ENCODE data around the gene PABPN1.

PABPN1 gene

DNA sequence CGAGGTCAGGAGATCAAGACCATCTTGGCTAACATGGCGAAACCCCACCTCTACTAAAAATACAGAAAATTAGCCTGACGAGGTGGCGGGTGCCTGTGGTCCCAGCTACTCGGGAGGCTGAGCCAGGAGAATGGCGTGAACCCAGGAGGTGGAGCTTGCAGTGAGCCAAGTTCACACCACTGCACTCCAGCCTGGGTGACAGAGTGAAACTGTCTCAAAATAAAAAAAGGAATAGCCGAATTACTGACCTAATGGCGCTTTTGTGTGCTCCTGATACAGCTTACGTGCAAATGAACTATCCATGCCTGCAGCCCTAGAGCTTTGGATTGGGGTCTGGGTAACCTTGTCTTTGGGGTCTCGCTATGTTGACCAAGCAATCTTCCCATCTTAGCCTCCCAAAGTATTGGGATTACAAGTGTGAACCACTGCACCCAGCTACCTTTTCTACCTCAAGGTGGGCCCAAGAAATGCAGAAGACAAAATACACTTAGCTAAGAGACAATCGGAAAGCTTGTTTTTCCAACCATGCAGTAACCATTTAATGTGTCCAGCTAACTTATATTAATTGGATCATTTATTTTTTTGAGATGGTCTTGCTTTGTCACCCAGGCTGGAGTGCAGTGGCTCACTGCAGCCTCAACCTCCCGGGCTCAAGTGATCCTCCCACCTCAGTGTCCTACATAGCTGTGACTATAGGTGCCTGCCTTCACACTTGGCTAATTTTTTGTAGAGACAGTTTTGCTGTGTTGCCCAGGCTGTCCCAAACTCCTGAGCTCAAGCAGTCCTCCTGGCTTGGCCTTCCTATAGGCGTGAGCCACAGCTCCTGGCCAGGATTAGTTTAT, 5.5 kb downstream of the PABPN1 start:
- DNase-seq (ENCODE audit: low spot score): no peak

DNA sequence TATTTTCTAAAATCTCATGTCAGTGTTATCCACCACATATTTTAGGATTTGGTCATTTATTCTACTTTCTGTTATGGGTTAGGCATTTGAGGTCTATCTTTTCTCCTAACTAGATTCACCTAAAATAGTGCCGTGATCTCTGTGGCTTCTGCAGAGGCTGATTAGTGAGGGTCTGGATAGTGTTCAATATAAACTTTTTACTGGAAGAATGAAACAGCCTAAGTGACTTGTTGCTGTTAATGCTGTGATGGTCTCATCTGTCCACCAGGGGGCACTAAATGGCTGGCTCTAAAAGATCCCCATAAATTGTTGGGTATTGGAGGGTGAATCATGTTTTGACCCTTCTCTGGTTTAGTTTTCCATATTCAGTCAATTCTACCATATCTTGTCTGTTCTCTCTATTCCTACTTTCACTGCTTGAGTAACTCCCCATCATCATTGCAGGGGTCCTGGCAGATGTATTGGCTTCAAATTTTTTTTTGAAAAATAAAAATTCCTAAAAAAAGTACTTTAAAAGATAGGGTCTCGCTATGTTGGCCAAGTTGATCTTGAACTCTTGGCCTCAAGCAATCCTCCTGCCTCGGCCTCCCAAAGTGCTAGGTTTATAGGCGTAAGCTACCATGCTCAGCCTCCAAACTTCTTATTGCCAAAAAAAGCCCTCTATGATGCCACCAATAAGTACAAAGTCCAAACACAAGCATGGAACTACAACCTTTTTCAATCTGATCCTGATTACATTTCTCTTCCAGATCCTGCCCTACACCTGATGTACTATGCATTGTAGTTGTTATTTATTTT, 6.9 kb downstream of the PABPN1 start:
- DNase-seq (ENCODE audit: low spot score): peak; percentile 85

DNA sequence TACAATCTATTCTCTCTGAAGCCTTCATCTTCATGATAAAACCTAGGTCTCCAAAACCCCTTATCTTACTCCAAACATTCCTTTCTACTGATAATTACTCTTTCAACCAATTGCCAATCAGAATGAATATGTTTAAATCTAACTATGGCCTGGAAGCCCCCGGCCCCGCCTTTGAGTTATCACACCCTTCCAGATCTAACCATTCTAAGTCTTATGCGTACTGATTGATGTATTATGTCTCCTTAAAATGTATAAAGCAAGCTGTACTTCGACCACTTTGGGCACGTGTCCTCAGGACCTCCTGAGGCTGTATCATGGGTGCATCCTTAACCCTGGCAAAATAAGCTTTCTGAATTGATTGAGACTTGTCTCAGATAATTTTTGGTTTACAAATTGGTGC, 14.4 kb downstream of the PABPN1 start:
- DNase-seq (ENCODE audit: low spot score): no peak

- no peak for DNase-seq (ENCODE audit: low spot score)
These were observed 18.4 kb downstream of the PABPN1 start for GRCh38 chr14:23339506-23340268.

- no peak for DNase-seq (ENCODE audit: low spot score)
These were observed 23.2 kb downstream of the PABPN1 start for GRCh38 chr14:23344481-23344880.

- no peak for DNase-seq (ENCODE audit: low spot score)
These were observed 24.9 kb downstream of the PABPN1 start for GRCh38 chr14:23345987-23346692.

DNA sequence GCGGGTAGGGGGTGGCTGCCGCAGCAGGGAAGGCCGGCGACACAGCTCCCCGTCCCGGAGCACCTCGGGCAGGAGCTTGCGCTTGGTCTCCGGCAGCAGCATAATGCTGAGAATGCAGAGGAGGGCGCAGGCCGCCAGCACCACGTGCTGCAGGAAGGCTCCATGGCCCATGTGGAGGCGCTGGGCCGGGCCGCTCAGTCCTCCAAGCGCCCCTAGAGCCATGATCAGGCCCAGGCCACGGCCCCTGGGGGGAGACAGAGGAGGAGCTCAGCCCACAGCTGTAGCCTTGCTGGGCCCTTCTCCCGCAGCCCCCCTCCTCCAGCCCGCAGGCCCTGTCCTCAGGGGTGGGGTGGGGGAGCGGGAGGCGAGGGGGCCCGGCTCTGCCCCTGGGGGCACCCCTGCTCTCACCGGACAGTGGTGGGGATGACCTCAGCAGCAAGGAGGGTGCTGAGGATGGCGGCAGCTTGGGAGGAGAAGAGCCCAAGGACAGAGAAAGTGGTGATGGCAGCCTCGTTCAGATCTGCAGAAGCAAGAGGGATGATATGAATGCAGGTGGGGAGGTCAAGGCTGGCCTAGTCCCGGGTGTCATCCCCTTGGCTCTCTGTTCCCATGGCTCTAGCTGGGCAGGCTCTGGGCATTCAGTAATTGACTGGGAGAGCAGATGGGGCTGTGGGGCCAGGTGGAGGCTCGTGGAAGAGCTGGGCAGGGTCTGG, 25.6 kb downstream of the PABPN1 start:
- no peak for DNase-seq (ENCODE audit: low spot score)

- DNase-seq (ENCODE audit: low spot score): no peak
These were observed 26.4 kb downstream of the PABPN1 start for GRCh38 chr14:23347406-23348296.

GRCh38 chr14:23348297-23348655, 27.0 kb downstream of the PABPN1 start:
- no peak for DNase-seq (ENCODE audit: low spot score)

- DNase-seq (ENCODE audit: low spot score): no peak
These were observed 28.0 kb downstream of the PABPN1 start for GRCh38 chr14:23349156-23349845.

- no peak for DNase-seq (ENCODE audit: low spot score)
These were observed 30.6 kb downstream of the PABPN1 start for GRCh38 chr14:23351681-23352505.

- peak; percentile 94 for DNase-seq (ENCODE audit: low spot score)
These were observed 31.5 kb downstream of the PABPN1 start, which contains the start of gene SLC22A17 for GRCh38 chr14:23352506-23353432. TSS of gene SLC22A17 (minus strand) at chr14:23352887.

DNA sequence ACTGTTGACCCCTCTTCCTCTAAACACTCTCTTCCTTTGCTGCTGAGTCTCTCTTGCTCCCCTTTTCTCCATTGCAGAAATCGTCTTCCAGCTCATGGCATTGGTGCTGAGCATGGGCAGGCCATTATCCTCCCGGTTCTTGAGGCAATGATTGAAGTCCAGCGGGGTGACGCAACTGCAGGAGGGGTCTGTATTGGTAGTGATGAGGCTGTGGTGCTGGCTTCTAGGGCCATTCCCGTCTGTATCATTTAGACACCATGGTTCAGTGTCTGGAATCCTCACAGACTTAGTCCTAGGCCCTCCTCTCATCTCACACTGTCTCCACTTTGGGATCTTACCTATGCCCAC, 32.1 kb downstream of the PABPN1 start:
- DNase-seq (ENCODE audit: low spot score): no peak

GRCh38 chr14:23354990-23355389, 33.7 kb downstream of the PABPN1 start:
- DNase-seq (ENCODE audit: low spot score): no peak

GRCh38 chr14:23355871-23356435, 34.7 kb downstream of the PABPN1 start:
- DNase-seq (ENCODE audit: low spot score): no peak

DNA sequence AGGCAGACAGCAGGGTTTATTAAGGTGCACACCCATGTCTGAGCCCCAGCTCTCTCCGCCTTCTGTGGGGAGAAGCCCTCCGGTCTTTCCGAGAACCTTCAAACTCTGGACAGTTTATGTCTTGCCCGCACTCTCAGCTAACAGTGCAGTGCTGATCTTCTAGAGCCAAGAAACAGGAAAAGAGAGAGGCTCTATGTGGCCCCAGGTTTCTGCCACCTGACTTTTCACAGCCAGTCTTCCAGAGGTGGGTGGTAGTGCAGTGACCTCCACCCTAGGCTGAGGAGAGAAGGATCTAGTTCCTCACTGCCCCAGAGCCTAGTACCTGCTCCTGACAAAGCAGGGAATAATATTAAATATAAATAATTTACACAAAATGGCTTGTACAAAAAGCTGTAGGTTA, 35.4 kb downstream of the PABPN1 start:
- DNase-seq (ENCODE audit: low spot score): no peak

- no peak for DNase-seq (ENCODE audit: low spot score)
These were observed 36.0 kb downstream of the PABPN1 start for GRCh38 chr14:23357261-23357660.
